ENCODE measurements around the gene TRIM72. TPM values are rescaled to one million over a fixed set of nuclear protein-coding genes. Genes with fewer than 3 reads are reported as not detected.

Gene TRIM72
- polyA plus RNA-seq, 3 donors = 0.04 TPM; not detected in 2

- Histone ChIP-seq H3K4me2 (replicated peaks; ENCODE audit: extremely low read depth, low read length, poor library complexity, severe bottlenecking) (peak overlapping the region; percentile 85), H3K27ac (ENCODE audit: low read depth in 1 of 2, low read length in 2 of 2) (peak overlapping the region; percentile 61 to 85), H3K4me1 (ENCODE audit: control insufficient read depth in 1 of 2, insufficient read depth in 2 of 2, low read length in 2 of 2) (peaks cover 56 to 76% of the 10 kb centered on the region in 2 donors), H3K27me3 (ENCODE audit: control insufficient read depth in 2 of 2, insufficient read depth in 2 of 2, low read length in 2 of 2) (no peaks in the 10 kb centered on the region), H3K79me2 (ENCODE audit: insufficient read depth, low read length) (peaks cover 62% of the 10 kb centered on the region), H3K9me3 (replicated peaks in 1 of 2; ENCODE audit: control insufficient read depth in 1 of 2, insufficient read depth in 1 of 2, low read length in 2 of 2) (no peaks in the 10 kb centered on the region), H3K4me3 (replicated peaks in 1 of 3; ENCODE audit: low read depth in 2 of 3, low read length in 3 of 3) (peak overlapping the region; percentile 63 to 94 (median 92)), H3K9ac (ENCODE audit: insufficient read depth, low read length, poor library complexity, severe bottlenecking) (peak overlapping the region; percentile 86), H2AFZ (ENCODE audit: insufficient read depth, low read depth, low read length, poor library complexity, severe bottlenecking) (no peak overlapping the region), H4K20me1 (ENCODE audit: insufficient read depth, low read length) (peaks cover 62% of the 10 kb centered on the region), H3K36me3 (replicated peaks in 1 of 2; ENCODE audit: control insufficient read depth in 1 of 2, insufficient read depth in 2 of 2, low read length in 2 of 2) (peaks cover 19 to 38% of the 10 kb centered on the region in 2 donors)
- intact Hi-C loops (cut with micrococcal nuclease) = loop anchor here (5.0 kb wide), 3 partner anchors 61 to 241 kb away; partner anchors contain the start of gene ZNF843 (in 1 of the 2)
- peak overlapping the region; percentile 97 to 99 for H3K4me3 Mint-ChIP-seq
- no peaks in the 10 kb centered on the region for H3K9me3 Mint-ChIP-seq
- peak overlapping the region; percentile 77 to 97 (median 92) for H3K27ac Mint-ChIP-seq
- H3K4me1 Mint-ChIP-seq = peaks cover 75% of the 10 kb centered on the region
- DNase-seq = peak in 2 of 3 donors; percentile 24 to 33
- no peak for TF ChIP-seq CTCF (IDR thresholded peaks at IDR 0.05)
- 73% methylated on average over 5 of the region's 8 CpGs for WGBS (ENCODE audit: insufficient coverage)
- peaks cover 2 to 3% (median 2%) of the 10 kb centered on the region in 3 donors for H3K27me3 Mint-ChIP-seq (ENCODE audit: low read depth in 3 of 3)
- H3K36me3 Mint-ChIP-seq = peaks cover 28 to 47% of the 10 kb centered on the region in 2 donors
These were observed 12.9 kb upstream of the TRIM72 start for GRCh38 chr16:31200821-31201568.

DNA sequence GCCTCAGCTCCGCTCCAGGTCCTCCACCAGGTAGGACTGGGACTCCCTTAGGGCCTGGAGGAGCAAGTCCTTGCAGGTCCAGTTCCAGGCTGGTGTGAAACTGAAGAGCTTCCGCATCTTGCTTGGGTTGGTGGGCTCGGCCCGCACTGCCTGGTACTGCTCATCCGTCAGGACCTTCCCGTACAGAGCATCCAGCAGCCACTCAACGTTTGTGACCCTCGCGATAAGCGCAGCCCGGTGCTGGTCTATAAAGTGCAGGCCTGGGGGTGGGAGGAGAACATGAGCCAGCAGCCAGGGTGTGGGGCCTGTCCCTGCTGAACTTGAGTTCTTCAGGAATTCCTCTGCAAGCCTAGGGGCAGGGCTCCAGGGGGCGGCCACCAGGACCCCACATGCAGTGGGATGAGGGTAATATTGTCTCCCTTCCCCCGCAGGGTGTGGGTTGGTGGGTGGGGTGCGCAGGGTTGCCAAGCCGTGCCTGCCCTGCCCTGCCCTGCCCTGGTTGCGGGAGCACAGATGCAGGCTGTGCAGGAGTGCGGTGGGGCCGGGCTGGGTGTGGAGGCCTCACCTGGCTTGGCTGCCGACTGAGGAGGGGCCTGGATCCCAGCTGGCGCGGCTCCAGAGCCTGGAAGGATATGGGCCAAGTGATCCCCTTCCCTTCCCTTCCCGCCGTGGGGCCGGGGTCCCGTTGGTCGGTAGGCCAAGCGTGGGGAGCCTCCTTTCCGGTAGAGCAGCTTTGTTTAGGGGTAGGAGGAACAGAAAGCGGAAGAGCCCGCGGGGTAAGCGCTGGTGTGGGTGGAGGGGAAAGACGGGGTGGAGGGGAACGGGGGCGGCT is 12.1 kb upstream of the TRIM72 start:
- Histone ChIP-seq H3K4me1 (ENCODE audit: control insufficient read depth in 1 of 2, insufficient read depth in 2 of 2, low read length in 2 of 2) (peaks cover 52 to 71% of the 10 kb centered on the region in 2 donors), H3K4me3 (replicated peaks in 1 of 3; ENCODE audit: low read depth in 2 of 3, low read length in 3 of 3) (peak overlapping the region; percentile 63 to 94 (median 92)), H3K27me3 (ENCODE audit: control insufficient read depth in 2 of 2, insufficient read depth in 2 of 2, low read length in 2 of 2) (no peaks in the 10 kb centered on the region), H3K36me3 (replicated peaks in 1 of 2; ENCODE audit: control insufficient read depth in 1 of 2, insufficient read depth in 2 of 2, low read length in 2 of 2) (peaks cover 12 to 30% of the 10 kb centered on the region in 2 donors), H2AFZ (ENCODE audit: insufficient read depth, low read depth, low read length, poor library complexity, severe bottlenecking) (peak overlapping the region; percentile 84), H3K9me3 (replicated peaks in 1 of 2; ENCODE audit: control insufficient read depth in 1 of 2, insufficient read depth in 1 of 2, low read length in 2 of 2) (no peaks in the 10 kb centered on the region), H3K4me2 (replicated peaks; ENCODE audit: extremely low read depth, low read length, poor library complexity, severe bottlenecking) (peak overlapping the region; percentile 85), H4K20me1 (ENCODE audit: insufficient read depth, low read length) (peaks cover 54% of the 10 kb centered on the region), H3K27ac (ENCODE audit: low read depth in 1 of 2, low read length in 2 of 2) (peak overlapping the region; percentile 61 to 85), H3K79me2 (ENCODE audit: insufficient read depth, low read length) (peaks cover 57% of the 10 kb centered on the region), H3K9ac (ENCODE audit: insufficient read depth, low read length, poor library complexity, severe bottlenecking) (peak overlapping the region; percentile 86)
- DNase-seq = peak; percentile 59 to 67 (median 64)
- Mint-ChIP-seq H3K9me3 (no peaks in the 10 kb centered on the region), H3K4me1 (peaks cover 74% of the 10 kb centered on the region), H3K4me3 (peak overlapping the region; percentile 97 to 99), H3K36me3 (peaks cover 23 to 39% of the 10 kb centered on the region in 2 donors), H3K27ac (peak overlapping the region; percentile 85 to 97 (median 92)), H3K27me3 (ENCODE audit: low read depth in 3 of 3) (peaks cover 3 to 6% (median 3%) of the 10 kb centered on the region in 3 donors)
- intact Hi-C loops (cut with micrococcal nuclease) = loop anchor here (2.0 to 5.0 kb wide), 4 partner anchors 15 to 241 kb away; partner anchors contain the start of genes PYDC1 (in 1 of the 2) and ZNF843 (in 1 of the 2)
- 6% methylated on average over 26 of the region's 35 CpGs for WGBS (ENCODE audit: insufficient coverage)
- no peak for TF ChIP-seq CTCF (IDR thresholded peaks at IDR 0.05)
